Neural progenitor cell (in vitro differentiated cells): ENCODE measurements around the gene AIDA.

ENCODE experiments used
- EZH2 ChIP-seq: fragments of 200-600 bp; sonication (generic); IDR thresholded peaks from 2 replicates; pipeline ENCODE4 v1.6.1; 2017; ENCODE audit warnings: antibody characterized with exemption, mild to moderate bottlenecking, moderate library complexity
- EZH2phosphoT487 ChIP-seq: fragments of 200-600 bp; sonication (generic); IDR thresholded peaks from 2 replicates; pipeline ENCODE4 v1.6.1; 2017; ENCODE audit warnings: antibody characterized with exemption
- TF ChIP-seq, protein P1 (sequence below): fragments of 200-600 bp; sonication (generic); IDR thresholded peaks from 2 replicates; pipeline ENCODE4 v1.5.1; 2017; ENCODE audit warnings: antibody characterized with exemption, mild to moderate bottlenecking

DNA sequence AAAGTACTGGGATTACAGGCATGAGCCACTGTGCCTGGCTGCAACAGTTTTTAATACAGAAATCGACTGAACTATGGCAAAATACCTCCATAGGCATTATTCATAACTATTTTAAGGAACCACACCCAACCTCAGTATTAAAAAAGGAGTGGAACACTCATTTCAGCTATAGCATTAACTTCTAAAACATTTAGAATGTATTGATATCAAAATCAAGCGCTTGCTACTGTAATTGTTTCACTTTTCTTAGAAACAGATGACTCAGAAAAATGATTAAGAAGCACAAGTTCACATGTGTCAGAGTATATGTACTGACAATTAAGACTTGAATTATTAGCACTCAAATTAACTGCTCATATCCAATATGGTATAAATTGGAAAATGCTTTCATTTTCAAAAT lies 15.1 kb downstream of the AIDA start:
- TF ChIP-seq, protein P1, sequence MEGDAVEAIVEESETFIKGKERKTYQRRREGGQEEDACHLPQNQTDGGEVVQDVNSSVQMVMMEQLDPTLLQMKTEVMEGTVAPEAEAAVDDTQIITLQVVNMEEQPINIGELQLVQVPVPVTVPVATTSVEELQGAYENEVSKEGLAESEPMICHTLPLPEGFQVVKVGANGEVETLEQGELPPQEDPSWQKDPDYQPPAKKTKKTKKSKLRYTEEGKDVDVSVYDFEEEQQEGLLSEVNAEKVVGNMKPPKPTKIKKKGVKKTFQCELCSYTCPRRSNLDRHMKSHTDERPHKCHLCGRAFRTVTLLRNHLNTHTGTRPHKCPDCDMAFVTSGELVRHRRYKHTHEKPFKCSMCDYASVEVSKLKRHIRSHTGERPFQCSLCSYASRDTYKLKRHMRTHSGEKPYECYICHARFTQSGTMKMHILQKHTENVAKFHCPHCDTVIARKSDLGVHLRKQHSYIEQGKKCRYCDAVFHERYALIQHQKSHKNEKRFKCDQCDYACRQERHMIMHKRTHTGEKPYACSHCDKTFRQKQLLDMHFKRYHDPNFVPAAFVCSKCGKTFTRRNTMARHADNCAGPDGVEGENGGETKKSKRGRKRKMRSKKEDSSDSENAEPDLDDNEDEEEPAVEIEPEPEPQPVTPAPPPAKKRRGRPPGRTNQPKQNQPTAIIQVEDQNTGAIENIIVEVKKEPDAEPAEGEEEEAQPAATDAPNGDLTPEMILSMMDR: no peak
- TF ChIP-seq EZH2 (no peak), EZH2phosphoT487 (no peak)
